ENCODE data around the gene TTC27. TPM values are rescaled to one million over a fixed set of nuclear protein-coding genes. Genes with fewer than 3 reads are reported as not detected.
A peak's percentile ranks its signal among the peaks of the same experiment; 100 is the strongest.
"Not testable (repeated sequence)": the region's sequence is repeated elsewhere in the genome, so short reads cannot be mapped to it uniquely, and the experiment has no call there.

TTC27 gene
- 18.3 TPM for polyA plus RNA-seq (ENCODE audit: insufficient read length)

DNA sequence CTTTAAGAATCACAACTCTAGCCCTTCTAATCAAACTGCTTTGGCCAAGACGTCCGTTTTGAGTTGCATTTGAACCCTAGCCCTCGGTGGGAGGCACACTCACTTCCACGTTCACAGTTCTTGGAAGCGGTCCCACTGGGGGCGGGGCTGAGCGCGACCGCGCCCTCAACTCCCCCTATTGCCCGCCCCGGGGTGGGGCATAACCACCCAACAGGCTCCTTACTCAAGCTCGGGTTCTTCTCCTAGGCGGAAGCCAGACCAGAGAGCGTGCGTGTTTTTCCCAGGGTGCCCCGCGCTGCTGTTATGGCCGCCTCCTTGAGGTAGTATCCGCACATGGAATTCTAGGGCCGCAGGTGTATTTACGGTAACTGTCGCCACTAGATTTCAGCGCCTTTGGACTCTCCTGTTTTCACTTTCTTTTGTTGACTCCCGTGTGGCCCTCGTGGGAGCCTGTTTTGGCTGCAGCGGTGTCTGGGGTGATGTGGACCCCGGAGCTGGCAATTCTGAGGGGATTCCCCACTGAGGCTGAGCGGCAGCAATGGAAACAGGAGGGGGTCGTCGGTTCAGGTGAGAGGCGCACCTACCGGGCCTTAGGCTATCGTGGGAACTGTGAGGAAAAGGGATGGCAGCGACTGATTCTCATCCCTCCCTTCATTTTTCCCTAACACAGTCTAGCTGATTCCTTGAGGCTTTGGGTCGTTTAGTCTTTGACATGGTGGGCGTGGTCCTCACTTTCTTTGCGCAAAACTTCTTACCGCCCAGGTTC, at the start of gene TTC27:
Gene TTC27, plus strand, starts transcription at position 237 of the 766 bp plus-strand sequence. Its CDS starts 243 bp downstream, at position 480.
- DNase-seq (ENCODE audit: low read depth), result peak; percentile 89

GRCh38 chr2:32591669-32592463, 36.0 kb upstream of the TTC27 start:
- no peak for DNase-seq (ENCODE audit: low read depth)

GRCh38 chr2:32594573-32594972, 33.3 kb upstream of the TTC27 start:
- no peak for DNase-seq (ENCODE audit: low read depth)

- no peak for DNase-seq (ENCODE audit: low read depth)
Observed at GRCh38 chr2:32611366-32611765, 16.5 kb upstream of the TTC27 start.

GRCh38 chr2:32611771-32612170, 16.1 kb upstream of the TTC27 start:
- DNase-seq (ENCODE audit: low read depth), result no peak

GRCh38 chr2:32614084-32614483, 13.8 kb upstream of the TTC27 start:
- DNase-seq (ENCODE audit: low read depth), result no peak

- DNase-seq (ENCODE audit: low read depth), result no peak
Observed at GRCh38 chr2:32617599-32618189, 10.2 kb upstream of the TTC27 start.

- no peak for DNase-seq (ENCODE audit: low read depth)
Observed at GRCh38 chr2:32622570-32623310, 5.1 kb upstream of the TTC27 start.

- no peak for DNase-seq (ENCODE audit: low read depth)
Observed at GRCh38 chr2:32623311-32623706, 4.5 kb upstream of the TTC27 start.

DNA sequence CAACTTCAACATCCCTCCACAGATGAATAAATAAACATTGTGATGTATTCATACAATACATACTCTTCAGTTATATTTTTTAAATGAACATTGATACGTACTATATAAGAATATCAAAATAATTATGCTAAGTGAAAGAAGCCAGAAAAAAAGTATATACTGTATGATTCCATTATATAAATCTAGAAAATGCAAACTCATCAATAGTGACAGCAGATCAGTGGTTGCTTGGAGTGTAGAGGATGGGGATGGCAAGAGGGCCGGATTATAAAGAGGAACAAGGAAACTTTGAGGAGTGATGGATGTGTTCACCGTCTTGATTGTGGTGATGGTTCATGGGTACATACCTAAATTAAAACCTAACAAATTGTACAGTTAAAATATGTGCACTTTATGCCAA, 3.0 kb upstream of the TTC27 start:
- DNase-seq (ENCODE audit: low read depth), result no peak

DNA sequence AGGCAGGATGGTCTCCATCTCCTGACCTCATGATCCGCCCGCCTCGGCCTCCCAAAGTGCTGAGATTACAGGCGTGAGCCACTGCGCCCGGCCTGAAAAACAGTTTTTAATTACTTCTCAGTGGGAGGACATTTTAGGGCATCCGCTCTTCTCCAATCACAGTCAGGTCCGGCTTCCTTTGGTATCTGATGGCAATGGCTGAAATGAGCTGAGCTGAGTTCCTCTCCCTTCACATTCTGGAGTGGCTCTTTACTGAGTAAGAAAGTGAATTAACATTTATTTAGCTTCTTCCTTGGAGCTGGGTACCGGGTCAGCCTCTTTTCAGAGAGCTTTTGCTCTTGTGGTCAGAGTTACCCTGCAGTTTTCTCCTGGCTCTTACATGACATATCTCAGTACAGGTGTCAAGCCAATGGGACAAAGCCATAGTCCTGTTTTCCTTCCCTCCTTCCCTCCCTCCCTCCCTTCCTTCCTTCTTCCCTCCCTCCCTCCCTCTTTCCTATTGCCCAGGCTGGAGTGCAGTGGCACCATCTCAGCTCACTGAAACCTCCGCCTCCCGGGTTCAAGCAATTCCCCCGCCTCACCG, 1.1 kb upstream of the TTC27 start:
- DNase-seq (ENCODE audit: low read depth), result no peak

DNA sequence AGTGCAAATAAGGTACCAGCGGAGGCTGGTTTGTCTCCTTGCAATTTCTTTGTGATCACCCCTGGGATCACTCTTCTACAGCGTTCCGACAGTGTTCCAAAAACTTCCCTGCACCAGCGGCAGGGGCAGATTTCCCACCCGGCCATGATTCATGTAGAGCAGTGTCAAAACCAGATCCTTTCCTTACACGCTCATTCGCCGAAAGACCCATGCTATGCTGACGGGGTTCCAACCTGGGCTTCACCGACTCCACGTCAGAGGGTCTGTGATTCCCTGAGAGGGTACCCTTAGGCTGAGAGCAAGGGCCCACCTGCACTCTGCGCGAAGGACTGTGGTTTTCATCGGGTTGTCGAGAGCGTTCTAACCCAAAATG, 423 bp upstream of the TTC27 start:
- DNase-seq (ENCODE audit: low read depth), result no peak

- no peak for DNase-seq (ENCODE audit: low read depth)
Observed at GRCh38 chr2:32632089-32632488, 4.2 kb downstream of the TTC27 start.

DNA sequence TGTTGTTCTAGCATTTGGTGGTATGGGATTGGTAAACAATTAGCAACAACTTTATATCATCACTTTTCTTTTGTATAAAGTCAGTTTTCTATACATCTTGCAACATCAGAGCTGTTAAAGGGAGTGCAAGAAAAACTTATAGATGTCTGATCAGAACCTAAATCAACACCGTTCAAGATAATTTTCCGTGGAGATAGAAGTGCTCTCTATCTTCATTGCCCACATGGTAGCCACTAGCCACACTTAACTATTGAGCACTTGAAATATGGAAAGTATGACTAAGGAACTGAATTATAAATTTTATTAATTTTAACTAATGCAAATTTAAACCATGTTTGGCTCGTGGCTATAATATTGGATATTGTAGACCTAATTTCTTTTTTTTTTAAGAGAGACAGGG, 5.2 kb downstream of the TTC27 start:
- DNase-seq (ENCODE audit: low read depth), result no peak

DNA sequence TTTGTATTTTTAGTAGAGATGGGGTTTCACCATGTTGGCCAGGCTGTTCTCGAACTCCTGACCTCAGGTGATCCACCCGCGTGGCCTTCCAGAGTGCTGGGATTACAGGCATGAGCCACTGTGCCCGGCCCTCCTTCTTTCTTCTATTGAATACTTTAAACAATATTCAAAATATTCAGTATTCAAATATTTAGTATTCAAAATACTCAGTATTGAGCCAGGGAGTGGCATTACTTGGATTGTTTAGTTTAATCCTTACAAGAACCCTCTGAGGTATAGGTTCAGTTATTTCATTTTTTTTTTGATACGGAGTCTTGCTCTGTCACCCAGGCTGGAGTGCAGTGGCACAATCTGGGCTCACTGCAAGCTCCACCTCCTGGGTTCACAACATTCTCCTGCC, 10.7 kb downstream of the TTC27 start:
- not testable (repeated sequence) for DNase-seq (ENCODE audit: low read depth)

DNA sequence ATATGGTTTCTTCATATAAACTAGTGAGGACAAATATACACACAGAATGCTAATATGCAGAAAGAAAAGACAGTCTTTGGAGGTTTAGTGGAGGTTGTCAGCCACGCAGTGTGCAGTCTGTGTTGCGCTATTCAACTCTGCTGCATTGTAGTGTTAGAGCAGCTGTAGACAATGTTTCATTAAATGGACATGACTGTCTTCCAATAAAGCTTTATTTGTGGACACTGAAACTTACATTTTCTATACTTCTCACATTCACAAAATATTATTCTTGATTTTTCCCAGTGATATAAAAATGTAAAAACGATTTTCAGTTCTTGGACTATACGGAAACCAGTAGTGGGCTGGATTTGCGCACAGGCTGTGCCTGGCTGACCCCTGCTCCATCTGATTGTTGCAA, 13.3 kb downstream of the TTC27 start:
- no peak for DNase-seq (ENCODE audit: low read depth)

GRCh38 chr2:32647180-32647651, 19.4 kb downstream of the TTC27 start:
- DNase-seq (ENCODE audit: low read depth), result no peak

- no peak for DNase-seq (ENCODE audit: low read depth)
Observed at GRCh38 chr2:32652555-32653209, 24.8 kb downstream of the TTC27 start.

- no peak for DNase-seq (ENCODE audit: low read depth)
Observed at GRCh38 chr2:32656069-32656468, 28.2 kb downstream of the TTC27 start.

DNA sequence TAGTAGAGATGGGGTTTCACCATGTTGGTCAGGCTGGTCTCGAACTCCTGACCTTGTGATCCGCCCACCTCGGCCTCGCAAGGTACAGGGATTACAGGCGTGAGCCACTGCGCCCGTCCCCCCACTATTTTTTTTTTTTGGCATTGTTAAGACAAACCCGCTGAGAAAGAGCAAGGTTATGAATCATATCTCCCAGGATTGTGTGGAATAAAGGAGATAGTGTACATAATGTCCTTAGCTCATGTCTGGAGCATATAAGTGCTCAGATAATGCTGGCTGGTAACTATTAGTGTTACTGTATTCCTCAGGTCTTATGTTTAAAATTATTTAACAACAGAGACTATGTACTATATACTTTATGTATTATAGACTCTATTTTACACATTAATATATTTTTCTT, 36.0 kb downstream of the TTC27 start:
- no peak for DNase-seq (ENCODE audit: low read depth)

DNA sequence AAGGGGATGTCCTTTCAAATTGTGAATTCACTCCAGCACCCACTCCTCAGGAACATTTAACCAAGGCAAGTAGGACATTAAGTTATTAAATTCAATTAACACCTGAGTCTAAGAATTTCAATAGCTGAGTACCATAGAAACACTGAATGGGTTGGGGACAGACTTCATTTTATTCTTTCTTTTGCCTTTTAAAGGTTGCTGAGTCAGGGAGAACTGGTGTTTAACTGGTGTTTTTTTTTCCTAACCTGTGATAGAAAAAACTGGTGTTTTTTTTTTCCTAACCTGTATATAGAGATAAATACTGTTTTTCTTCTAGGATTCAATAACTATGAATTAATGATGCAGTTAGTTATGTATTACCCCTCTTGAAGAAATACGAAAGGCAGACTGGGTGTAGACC, 38.9 kb downstream of the TTC27 start:
- no peak for DNase-seq (ENCODE audit: low read depth)

All from forelimb muscle (tissue), 1 donor.